Muscle layer of colon (tissue), 2 donors: Measurements from ENCODE around the gene GTPBP8.

Source experiments
- H3K27ac ChIP-seq: one replicate; pipeline ENCODE4 v1.7.0; 2013; ENCODE audit warnings: low read depth, mild to moderate bottlenecking, low read length, moderate library complexity
- H3K27me3 ChIP-seq, 2 donors: one replicate each; pipeline ENCODE4 v1.7.0; 2013; ENCODE audit warnings: low read length in 2 of 2, mild to moderate bottlenecking in 2 of 2; ENCODE audit not compliant: insufficient read depth in 2 of 2, control insufficient read depth in 1 of 2
- H3K36me3 ChIP-seq: one replicate; pipeline ENCODE4 v1.7.0; 2013; ENCODE audit warnings: mild to moderate bottlenecking, low read length; ENCODE audit not compliant: insufficient read depth
- H3K4me1 ChIP-seq: one replicate; pipeline ENCODE4 v1.7.0; 2013; ENCODE audit warnings: mild to moderate bottlenecking, low read length; ENCODE audit not compliant: insufficient read depth
- H3K4me3 ChIP-seq, 2 donors: one replicate each; pipeline ENCODE4 v1.7.0; 2013; ENCODE audit warnings: low read length in 2 of 2, low read depth in 1 of 2, mild to moderate bottlenecking in 1 of 2, moderate library complexity in 1 of 2
- H3K9ac ChIP-seq: one replicate; pipeline ENCODE4 v1.7.0; 2013; ENCODE audit warnings: low read length
- H3K9me3 ChIP-seq: one replicate; pipeline ENCODE4 v1.7.0; 2013; ENCODE audit warnings: mild to moderate bottlenecking, low read length
- donor health status: abdominal sarcoma.
- donor health status: Adenocarcinoma of cecum.

Gene GTPBP8

DNA sequence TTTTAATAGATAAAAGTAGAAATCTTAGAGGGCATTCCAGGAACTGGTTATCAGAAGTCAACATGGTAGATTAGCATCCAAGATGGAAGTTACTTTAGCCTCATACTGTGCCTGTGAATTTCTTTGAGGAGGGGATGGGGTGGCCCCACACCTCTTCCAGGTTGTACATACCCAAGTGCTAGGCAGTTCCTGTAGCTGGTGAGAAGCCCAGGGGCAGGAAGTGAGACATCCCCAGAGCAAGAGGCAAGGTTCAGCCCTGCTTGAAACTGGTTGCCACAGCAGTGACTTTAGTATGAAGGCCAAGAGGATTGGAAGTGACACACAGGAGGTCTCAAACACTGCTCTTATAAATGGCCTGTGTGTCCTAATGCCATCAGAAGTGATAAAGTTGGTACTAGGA, 11.9 kb downstream of the GTPBP8 start:
- Histone ChIP-seq H3K36me3 (peaks cover 38% of the 10 kb centered on the region), H3K4me3 (no peak overlapping the region), H3K9ac (no peak overlapping the region), H3K27me3 (no peaks in the 10 kb centered on the region), H3K27ac (no peak overlapping the region), H3K4me1 (peaks cover 6% of the 10 kb centered on the region), H3K9me3 (no peaks in the 10 kb centered on the region)

DNA sequence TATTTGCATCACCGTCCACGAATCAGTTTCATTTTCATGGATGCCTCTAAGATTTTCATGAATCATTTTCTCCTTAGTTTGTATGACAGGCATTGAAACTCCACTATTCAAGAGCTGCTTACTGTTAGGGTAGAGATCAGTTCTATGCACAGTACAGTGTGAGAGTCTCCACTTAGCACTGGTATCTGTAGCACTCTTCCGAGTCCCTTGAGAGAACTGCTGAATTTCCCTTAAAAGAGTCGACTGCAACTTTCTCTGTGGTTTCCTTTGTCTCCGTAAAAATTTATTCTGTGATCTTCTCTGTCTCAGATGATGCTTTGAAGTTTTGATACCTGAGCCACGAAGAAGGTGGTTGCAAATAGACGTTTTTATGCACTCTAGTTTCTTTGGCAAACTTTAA, 14.8 kb downstream of the GTPBP8 start:
- Histone ChIP-seq H3K36me3 (peaks cover 45% of the 10 kb centered on the region), H3K4me1 (peaks cover 6% of the 10 kb centered on the region), H3K27ac (no peak overlapping the region)

DNA sequence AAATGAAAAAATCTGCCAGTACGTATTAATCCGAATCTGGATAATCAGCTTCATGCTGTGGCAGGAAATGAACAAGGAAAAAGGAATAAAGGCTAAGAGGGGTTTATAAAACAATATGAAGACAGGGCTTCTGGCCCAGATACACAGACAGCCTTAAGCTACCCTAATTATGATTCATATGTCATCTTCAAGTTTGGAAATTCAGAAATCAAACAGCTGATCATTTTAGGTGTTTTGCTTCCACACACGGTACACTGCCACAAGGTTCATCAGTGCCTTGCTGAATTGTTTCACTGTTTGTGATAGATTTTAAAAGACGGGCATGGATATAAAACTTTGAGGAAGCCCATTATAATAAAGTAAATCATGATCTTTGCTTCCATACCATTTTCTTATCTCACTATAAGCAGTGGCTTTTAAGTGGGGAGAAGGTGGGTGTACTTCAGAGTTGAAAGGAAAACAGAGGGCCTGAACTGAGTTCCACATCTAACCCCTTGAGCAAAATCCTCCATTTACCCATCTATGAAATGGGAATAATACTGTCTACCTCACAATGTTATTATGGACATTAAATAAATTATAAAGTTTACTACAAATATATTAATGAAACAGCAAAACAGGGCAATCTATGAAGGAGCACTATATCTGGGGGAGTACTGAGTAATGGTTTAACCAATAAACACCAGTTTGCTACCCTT, 15.7 kb downstream of the GTPBP8 start:
- H3K9ac ChIP-seq, result no peak overlapping the region
- H3K36me3 ChIP-seq, result peaks cover 45% of the 10 kb centered on the region
- no peak overlapping the region for H3K4me3 ChIP-seq
- no peaks in the 10 kb centered on the region for H3K27me3 ChIP-seq
- H3K4me1 ChIP-seq, result peaks cover 6% of the 10 kb centered on the region
- no peaks in the 10 kb centered on the region for H3K9me3 ChIP-seq
- no peak overlapping the region for H3K27ac ChIP-seq

More for the DNA sequence above, 14.8 kb downstream of the GTPBP8 start:
- H3K9ac ChIP-seq, result no peak overlapping the region
- no peaks in the 10 kb centered on the region for H3K9me3 ChIP-seq
- no peak overlapping the region for H3K4me3 ChIP-seq
- H3K27me3 ChIP-seq, result no peaks in the 10 kb centered on the region

DNA sequence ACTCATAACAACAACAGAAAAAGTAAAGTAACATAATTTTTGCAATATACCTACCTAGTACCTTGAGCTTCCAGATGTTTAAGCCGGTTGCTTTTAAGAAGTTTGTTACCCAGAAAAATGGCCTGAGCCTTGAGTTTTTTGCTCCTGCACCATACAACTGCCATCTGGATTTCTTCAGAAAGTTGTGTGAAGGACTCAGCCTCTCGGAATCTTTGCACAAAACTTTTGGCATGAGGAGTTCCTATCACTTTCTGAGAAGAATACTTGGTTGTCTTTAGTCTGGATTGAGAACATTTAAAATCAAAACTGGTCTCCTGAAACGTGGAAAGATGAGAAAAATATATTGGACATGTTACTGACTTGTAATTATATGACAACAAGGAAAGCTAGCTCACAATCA, 17.3 kb downstream of the GTPBP8 start:
- H3K27ac ChIP-seq, result no peak overlapping the region
- no peak overlapping the region for H3K9ac ChIP-seq
- H3K4me1 ChIP-seq, result no peaks in the 10 kb centered on the region
- H3K9me3 ChIP-seq, result no peaks in the 10 kb centered on the region
- no peak overlapping the region for H3K4me3 ChIP-seq
- H3K27me3 ChIP-seq, result no peaks in the 10 kb centered on the region
- H3K36me3 ChIP-seq, result peaks cover 50% of the 10 kb centered on the region

DNA sequence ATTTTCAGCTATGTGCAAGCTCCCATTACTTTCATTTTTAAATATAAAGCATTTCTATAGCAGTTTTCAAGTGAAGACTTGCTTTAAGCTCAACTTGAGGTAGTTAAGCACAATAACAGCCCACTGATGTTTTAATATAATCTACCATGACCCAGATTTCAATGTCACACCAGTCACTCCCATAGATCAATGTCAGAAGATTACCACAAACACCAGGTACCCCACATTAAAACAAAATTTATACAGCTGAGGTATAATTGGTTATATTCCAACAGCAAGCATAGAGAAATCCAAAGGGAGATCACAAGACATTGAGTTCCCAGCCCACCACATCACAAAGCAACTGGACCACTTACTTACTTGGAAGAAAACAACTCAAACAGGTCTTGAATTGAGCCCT, 22.8 kb downstream of the GTPBP8 start:
- Histone ChIP-seq H3K4me1 (peaks cover 16% of the 10 kb centered on the region), H3K27ac (no peak overlapping the region)

DNA sequence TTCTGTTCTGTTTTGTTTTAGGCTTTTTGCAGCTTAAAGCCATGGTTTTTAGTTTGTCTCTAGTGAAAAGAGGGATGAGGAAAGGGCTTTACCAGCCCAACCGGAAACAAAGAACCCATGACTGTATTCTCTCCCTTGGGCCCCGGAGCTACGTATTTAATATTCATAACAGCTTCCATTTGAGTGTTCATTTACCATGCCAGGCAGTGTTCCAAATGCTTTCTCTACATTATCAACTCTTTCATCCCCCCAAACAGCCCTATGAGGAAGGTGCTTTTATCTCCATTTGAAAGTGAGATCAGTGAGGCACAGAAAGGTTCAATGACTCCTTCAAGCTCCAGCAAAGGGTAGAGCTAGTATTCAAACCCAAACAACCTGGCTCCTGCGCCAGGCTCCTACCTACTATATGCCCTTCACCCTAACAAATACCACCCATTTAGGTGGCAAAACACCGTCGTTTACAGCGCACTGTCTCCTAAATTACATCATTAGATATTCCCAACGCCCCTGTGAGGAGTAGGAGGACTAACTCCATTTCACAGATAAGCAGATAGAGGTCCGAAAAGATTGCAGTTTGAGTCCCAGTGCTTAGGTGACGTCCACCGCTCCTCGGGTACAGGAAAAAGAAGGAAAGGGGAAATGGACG, 27.9 kb downstream of the GTPBP8 start:
- no peaks in the 10 kb centered on the region for H3K9me3 ChIP-seq
- peak overlapping the region; percentile 84 for H3K27ac ChIP-seq
- peaks cover 26% of the 10 kb centered on the region for H3K4me1 ChIP-seq
- peak overlapping the region; percentile 63 to 79 for H3K4me3 ChIP-seq
- H3K9ac ChIP-seq, result peak overlapping the region; percentile 74
- H3K36me3 ChIP-seq, result peaks cover 17% of the 10 kb centered on the region
- H3K27me3 ChIP-seq, result no peaks in the 10 kb centered on the region

More for the DNA sequence above, 22.8 kb downstream of the GTPBP8 start:
- H3K9ac ChIP-seq, result no peak overlapping the region
- no peaks in the 10 kb centered on the region for H3K9me3 ChIP-seq
- H3K36me3 ChIP-seq, result peaks cover 37% of the 10 kb centered on the region
- no peaks in the 10 kb centered on the region for H3K27me3 ChIP-seq
- no peak overlapping the region for H3K4me3 ChIP-seq

DNA sequence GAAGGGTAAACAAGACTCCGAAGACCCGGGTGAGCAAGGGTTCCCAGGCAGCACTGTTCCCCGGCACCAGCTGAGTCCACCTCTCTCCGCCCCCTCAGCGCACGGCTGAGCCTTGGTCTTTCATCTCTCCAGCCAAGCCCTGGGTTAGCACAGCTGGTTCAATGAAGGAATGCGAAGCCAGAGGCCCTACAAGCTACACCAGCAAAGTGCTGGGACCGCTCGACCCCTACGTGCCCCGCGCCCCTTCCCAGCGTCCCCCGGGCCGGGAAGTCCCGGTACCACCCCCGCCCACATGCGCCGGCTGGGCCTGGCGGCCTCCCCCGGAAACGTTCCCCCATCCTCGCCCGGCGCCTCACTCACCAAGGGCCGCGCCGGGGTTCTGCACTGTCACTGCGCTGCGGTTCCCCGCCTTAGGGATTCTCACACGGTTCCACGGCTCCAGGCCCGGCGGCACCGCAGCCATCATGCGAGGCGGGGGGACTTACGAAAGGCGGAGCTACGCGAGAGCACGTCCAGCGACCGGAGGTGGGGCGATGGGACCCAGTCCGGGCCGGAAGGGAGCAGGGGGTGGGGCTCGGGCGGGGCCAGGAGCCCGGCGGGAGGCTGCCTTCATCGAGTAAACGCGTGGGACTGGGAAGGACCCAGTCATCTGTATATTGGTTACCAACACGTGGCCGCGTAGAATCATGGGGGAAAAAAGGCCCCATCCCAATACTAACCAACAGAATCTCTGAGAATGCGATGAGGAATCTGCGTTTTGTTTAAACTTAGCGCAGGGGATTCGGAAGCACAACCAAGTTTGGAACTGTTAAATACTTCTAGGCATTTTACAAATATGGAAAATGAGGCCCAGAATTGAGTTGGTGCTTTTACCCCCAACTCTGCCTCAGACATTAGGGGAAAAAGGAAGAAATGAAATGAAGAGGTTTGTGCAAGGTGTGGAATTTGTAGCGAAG, 28.7 kb downstream of the GTPBP8 start:
- Histone ChIP-seq H3K9me3 (no peaks in the 10 kb centered on the region), H3K4me1 (peaks cover 26% of the 10 kb centered on the region), H3K4me3 (peak overlapping the region; percentile 63 to 79), H3K27ac (peak overlapping the region; percentile 84), H3K9ac (peak overlapping the region; percentile 74), H3K27me3 (no peaks in the 10 kb centered on the region), H3K36me3 (peaks cover 17% of the 10 kb centered on the region)

DNA sequence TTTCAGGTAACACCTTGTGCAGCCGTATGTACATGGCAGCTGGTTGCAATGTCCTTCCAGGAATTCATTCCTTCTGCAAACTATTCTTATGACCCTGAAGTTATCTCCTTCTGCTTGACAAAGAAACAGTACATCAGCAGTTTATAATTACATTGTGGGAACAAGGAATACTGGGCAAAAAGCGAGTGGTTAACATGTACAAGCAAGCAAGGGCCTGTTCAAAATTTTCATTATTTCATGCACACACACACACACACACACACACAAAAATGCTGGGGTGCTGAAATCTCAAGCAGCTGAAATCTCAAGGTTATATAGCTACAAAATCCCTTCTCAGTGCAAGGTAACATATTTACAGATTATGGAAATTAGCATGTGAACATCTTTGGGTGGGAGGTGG, 30.7 kb downstream of the GTPBP8 start:
- Histone ChIP-seq H3K9me3 (no peaks in the 10 kb centered on the region), H3K36me3 (peaks cover 4% of the 10 kb centered on the region), H3K4me3 (no peak overlapping the region), H3K27ac (no peak overlapping the region), H3K4me1 (peaks cover 21% of the 10 kb centered on the region), H3K9ac (no peak overlapping the region), H3K27me3 (no peaks in the 10 kb centered on the region)

DNA sequence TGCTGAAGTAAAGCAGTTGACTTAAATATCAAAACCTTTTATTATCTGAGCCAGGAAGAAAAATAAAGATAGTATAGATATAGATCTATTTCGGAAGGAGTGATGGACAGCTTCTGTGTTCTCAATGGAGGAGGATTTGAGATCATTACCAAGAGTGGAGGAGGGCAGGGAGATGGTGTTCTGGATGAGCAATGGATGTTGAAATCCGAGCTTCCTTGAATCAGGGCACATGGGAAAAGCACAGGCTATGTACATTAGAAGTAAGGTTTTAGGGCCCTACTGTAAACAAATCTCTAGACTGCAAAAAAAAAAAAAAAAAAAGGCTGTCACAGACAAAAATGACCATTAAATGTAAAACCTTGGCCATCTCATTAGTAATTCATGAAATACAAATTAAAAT, 43.2 kb downstream of the GTPBP8 start:
- no peaks in the 10 kb centered on the region for H3K27me3 ChIP-seq
- H3K4me3 ChIP-seq, result no peak overlapping the region
- no peaks in the 10 kb centered on the region for H3K4me1 ChIP-seq
- H3K9me3 ChIP-seq, result no peaks in the 10 kb centered on the region
- no peaks in the 10 kb centered on the region for H3K36me3 ChIP-seq
- no peak overlapping the region for H3K9ac ChIP-seq
- H3K27ac ChIP-seq, result no peak overlapping the region

DNA sequence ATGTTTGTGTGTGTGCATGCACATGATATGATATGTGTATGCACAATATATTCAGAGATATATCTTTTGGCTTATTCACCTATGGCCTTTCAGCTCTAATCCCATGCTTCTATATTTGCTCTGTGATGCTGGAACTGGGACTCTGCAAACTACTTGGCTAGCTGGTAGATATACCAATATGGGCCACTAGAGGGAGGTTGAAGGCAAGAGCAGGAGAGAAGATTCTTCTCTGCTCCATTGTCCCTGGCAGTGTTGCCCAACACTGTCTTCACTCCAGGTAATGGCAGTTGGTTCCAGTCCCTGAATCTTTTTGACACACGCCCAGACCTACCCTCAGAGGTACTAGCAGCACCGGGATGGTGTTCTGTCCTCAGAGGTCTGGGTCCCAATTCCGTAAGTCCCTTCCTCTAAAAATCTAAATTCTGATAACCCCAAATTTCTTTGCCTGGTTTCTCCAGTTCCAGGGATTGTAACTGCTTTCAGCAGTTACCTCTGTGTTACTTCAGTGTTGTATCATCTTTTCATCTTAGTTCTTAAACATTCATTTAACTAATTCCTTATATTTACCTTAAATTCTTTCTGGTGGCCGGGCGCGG, 44.7 kb downstream of the GTPBP8 start:
- H3K9me3 ChIP-seq, result no peaks in the 10 kb centered on the region
- H3K4me1 ChIP-seq, result no peaks in the 10 kb centered on the region
- no peak overlapping the region for H3K4me3 ChIP-seq
- H3K36me3 ChIP-seq, result no peaks in the 10 kb centered on the region
- no peaks in the 10 kb centered on the region for H3K27me3 ChIP-seq
- H3K9ac ChIP-seq, result no peak overlapping the region
- no peak overlapping the region for H3K27ac ChIP-seq

DNA sequence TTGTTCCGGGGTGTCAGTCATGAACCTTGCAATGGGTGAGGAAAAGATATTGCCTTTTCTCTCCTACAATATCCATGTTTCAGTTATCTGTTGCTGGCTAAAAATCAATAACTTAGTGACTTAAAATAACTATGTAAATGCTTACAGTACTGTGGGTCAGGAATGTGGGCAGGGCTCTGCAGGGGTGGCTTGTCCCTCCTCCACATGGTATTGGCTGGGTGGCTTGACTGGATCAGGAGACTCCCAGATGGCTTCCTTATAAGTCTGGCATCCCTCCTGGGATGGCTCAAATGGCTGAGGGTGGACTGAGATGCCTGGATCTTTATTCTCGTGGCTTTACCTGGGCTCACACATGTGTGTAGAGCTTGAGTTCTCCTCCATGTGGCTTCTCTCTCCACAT, 47.5 kb downstream of the GTPBP8 start:
- Histone ChIP-seq H3K27me3 (no peaks in the 10 kb centered on the region), H3K4me1 (no peaks in the 10 kb centered on the region), H3K9me3 (no peaks in the 10 kb centered on the region), H3K36me3 (no peaks in the 10 kb centered on the region), H3K9ac (no peak overlapping the region), H3K27ac (no peak overlapping the region), H3K4me3 (no peak overlapping the region)
